SK-N-SH treated with all-trans-retinoic acid at 6 μM for 48 hours (cell line): Measurements from ENCODE around the gene ARHGAP28.

Experiments
- ATAC-seq: fragments of 200-7000 bp; cut with Tn5 transposase; 3 replicates; pipeline ENCODE4 v1.9.1; 2020; ENCODE audit warnings: mild to moderate bottlenecking, moderate library complexity
- BACH2 ChIP-seq: fragments of 250-450 bp; sonication (Bioruptor Pico); IDR thresholded peaks from 2 replicates; pipeline ENCODE4 v1.9.0; 2021; ENCODE audit warnings: mild to moderate bottlenecking, borderline replicate concordance
- CSDC2 ChIP-seq: fragments of 250-450 bp; sonication (Bioruptor Pico); IDR thresholded peaks from 2 replicates; pipeline ENCODE4 v1.5.0; 2020; ENCODE audit warnings: mild to moderate bottlenecking, moderate library complexity
- CSRNP3 ChIP-seq: fragments of 250-450 bp; sonication (Bioruptor Pico); IDR thresholded peaks from 2 replicates; pipeline ENCODE4 v1.5.1; 2021; ENCODE audit warnings: mild to moderate bottlenecking, moderate library complexity
- ESRRG ChIP-seq: fragments of 250-450 bp; sonication (Bioruptor Pico); IDR thresholded peaks from 2 replicates; pipeline ENCODE4 v1.6.1; 2021; ENCODE audit warnings: mild to moderate bottlenecking
- GLIS3 ChIP-seq: fragments of 250-450 bp; sonication (Bioruptor Pico); IDR thresholded peaks from 2 replicates; pipeline ENCODE4 v1.5.0; 2020; ENCODE audit warnings: mild to moderate bottlenecking, moderate library complexity
- OSR1 ChIP-seq: fragments of 250-450 bp; sonication (Bioruptor Pico); IDR thresholded peaks from 2 replicates; pipeline ENCODE4 v1.8.0; 2022; ENCODE audit warnings: moderate library complexity, mild to moderate bottlenecking, inconsistent platforms
- PATZ1 ChIP-seq: fragments of 250-450 bp; sonication (Bioruptor Pico); IDR thresholded peaks from 2 replicates; pipeline ENCODE4 v1.8.0; 2020; ENCODE audit warnings: mild to moderate bottlenecking, moderate library complexity, borderline replicate concordance
- RARB ChIP-seq: fragments of 250-450 bp; sonication (Bioruptor Pico); IDR thresholded peaks from 2 replicates; pipeline ENCODE4 v1.8.0; 2021; ENCODE audit warnings: mild to moderate bottlenecking, moderate library complexity
- SNAI2 ChIP-seq: fragments of 250-450 bp; sonication (Bioruptor Pico); IDR thresholded peaks from 2 replicates; pipeline ENCODE4 v1.5.0; 2020; ENCODE audit warnings: mild to moderate bottlenecking, moderate library complexity
- TCF4 ChIP-seq: fragments of 250-450 bp; sonication (Bioruptor Pico); IDR thresholded peaks from 2 replicates; pipeline ENCODE4 v1.8.0; 2021; ENCODE audit warnings: mild to moderate bottlenecking, moderate library complexity, borderline replicate concordance
- TOX ChIP-seq: fragments of 250-450 bp; sonication (Bioruptor Pico); IDR thresholded peaks from 2 replicates; pipeline ENCODE4 v1.8.0; 2021; ENCODE audit warnings: mild to moderate bottlenecking, moderate library complexity, borderline replicate concordance
- ZC3H10 ChIP-seq: fragments of 250-450 bp; sonication (Bioruptor Pico); IDR thresholded peaks from 2 replicates; pipeline ENCODE4 v1.5.1; 2021; ENCODE audit warnings: mild to moderate bottlenecking, moderate library complexity
- ZFP3 ChIP-seq: fragments of 250-450 bp; sonication (Bioruptor Pico); IDR thresholded peaks from 2 replicates; pipeline ENCODE4 v1.5.0; 2020; ENCODE audit warnings: mild to moderate bottlenecking, moderate library complexity
- ZNF70 ChIP-seq: fragments of 450-650 bp; formaldehyde crosslinking; IDR thresholded peaks from 2 replicates; pipeline ENCODE4 v1.5.0; 2020; ENCODE audit warnings: mild to moderate bottlenecking, moderate library complexity
- ZNF8 ChIP-seq: fragments of 450-650 bp; formaldehyde crosslinking; IDR thresholded peaks from 2 replicates; pipeline ENCODE4 v1.5.0; 2020; ENCODE audit warnings: mild to moderate bottlenecking, moderate library complexity
- TF ChIP-seq, protein P1 (sequence below): fragments of 250-450 bp; sonication (Bioruptor Pico); IDR thresholded peaks from 2 replicates; pipeline ENCODE4 v1.5.1; 2020; ENCODE audit warnings: low read depth, mild to moderate bottlenecking, moderate library complexity
- TF ChIP-seq, protein P2 (sequence below): fragments of 250-450 bp; sonication (Bioruptor Pico); IDR thresholded peaks from 2 replicates; pipeline ENCODE4 v1.5.0; 2020; ENCODE audit warnings: mild to moderate bottlenecking, moderate library complexity
- TF ChIP-seq, protein P3 (sequence below): fragments of 250-450 bp; sonication (Bioruptor Pico); IDR thresholded peaks from 2 replicates; pipeline ENCODE4 v1.8.0; 2021; ENCODE audit warnings: low read depth, mild to moderate bottlenecking, moderate library complexity, borderline replicate concordance

The ARHGAP28 gene

GRCh38 chr18:6722690-6723089, 6.8 kb upstream of the ARHGAP28 start (continued):
- TF ChIP-seq PATZ1 (CRISPR knock-in tag) (no peak), ZC3H10 (CRISPR knock-in tag) (no peak), TCF4 (CRISPR knock-in tag) (no peak), ZNF8 (CRISPR knock-in tag) (no peak)

GRCh38 chr18:6724331-6724730, 5.2 kb upstream of the ARHGAP28 start:
- ATAC-seq, result no peak
- TF ChIP-seq, protein P1, sequence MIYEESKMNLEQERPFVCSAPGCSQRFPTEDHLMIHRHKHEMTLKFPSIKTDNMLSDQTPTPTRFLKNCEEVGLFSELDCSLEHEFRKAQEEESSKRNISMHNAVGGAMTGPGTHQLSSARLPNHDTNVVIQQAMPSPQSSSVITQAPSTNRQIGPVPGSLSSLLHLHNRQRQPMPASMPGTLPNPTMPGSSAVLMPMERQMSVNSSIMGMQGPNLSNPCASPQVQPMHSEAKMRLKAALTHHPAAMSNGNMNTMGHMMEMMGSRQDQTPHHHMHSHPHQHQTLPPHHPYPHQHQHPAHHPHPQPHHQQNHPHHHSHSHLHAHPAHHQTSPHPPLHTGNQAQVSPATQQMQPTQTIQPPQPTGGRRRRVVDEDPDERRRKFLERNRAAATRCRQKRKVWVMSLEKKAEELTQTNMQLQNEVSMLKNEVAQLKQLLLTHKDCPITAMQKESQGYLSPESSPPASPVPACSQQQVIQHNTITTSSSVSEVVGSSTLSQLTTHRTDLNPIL (CRISPR knock-in tag), result no peak
- TF ChIP-seq ZNF8 (CRISPR knock-in tag) (no peak), ZC3H10 (CRISPR knock-in tag) (no peak), RARB (CRISPR knock-in tag) (no peak), BACH2 (CRISPR knock-in tag) (no peak), ESRRG (no peak), ZNF70 (CRISPR knock-in tag) (no peak), CSRNP3 (CRISPR knock-in tag) (no peak), OSR1 (CRISPR knock-in tag) (no peak), GLIS3 (no peak), CSDC2 (CRISPR knock-in tag) (no peak), TOX (CRISPR knock-in tag) (no peak), ZFP3 (CRISPR knock-in tag) (no peak)
- TF ChIP-seq, protein P2, sequence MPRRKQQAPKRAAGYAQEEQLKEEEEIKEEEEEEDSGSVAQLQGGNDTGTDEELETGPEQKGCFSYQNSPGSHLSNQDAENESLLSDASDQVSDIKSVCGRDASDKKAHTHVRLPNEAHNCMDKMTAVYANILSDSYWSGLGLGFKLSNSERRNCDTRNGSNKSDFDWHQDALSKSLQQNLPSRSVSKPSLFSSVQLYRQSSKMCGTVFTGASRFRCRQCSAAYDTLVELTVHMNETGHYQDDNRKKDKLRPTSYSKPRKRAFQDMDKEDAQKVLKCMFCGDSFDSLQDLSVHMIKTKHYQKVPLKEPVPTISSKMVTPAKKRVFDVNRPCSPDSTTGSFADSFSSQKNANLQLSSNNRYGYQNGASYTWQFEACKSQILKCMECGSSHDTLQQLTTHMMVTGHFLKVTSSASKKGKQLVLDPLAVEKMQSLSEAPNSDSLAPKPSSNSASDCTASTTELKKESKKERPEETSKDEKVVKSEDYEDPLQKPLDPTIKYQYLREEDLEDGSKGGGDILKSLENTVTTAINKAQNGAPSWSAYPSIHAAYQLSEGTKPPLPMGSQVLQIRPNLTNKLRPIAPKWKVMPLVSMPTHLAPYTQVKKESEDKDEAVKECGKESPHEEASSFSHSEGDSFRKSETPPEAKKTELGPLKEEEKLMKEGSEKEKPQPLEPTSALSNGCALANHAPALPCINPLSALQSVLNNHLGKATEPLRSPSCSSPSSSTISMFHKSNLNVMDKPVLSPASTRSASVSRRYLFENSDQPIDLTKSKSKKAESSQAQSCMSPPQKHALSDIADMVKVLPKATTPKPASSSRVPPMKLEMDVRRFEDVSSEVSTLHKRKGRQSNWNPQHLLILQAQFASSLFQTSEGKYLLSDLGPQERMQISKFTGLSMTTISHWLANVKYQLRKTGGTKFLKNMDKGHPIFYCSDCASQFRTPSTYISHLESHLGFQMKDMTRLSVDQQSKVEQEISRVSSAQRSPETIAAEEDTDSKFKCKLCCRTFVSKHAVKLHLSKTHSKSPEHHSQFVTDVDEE (CRISPR knock-in tag), result no peak
- TF ChIP-seq, protein P3, sequence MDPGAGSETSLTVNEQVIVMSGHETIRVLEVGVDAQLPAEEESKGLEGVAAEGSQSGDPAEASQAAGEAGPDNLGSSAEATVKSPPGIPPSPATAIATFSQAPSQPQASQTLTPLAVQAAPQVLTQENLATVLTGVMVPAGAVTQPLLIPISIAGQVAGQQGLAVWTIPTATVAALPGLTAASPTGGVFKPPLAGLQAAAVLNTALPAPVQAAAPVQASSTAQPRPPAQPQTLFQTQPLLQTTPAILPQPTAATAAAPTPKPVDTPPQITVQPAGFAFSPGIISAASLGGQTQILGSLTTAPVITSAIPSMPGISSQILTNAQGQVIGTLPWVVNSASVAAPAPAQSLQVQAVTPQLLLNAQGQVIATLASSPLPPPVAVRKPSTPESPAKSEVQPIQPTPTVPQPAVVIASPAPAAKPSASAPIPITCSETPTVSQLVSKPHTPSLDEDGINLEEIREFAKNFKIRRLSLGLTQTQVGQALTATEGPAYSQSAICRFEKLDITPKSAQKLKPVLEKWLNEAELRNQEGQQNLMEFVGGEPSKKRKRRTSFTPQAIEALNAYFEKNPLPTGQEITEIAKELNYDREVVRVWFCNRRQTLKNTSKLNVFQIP (CRISPR knock-in tag), result no peak
- TF ChIP-seq, all 23 proteins: peak for 0

GRCh38 chr18:6728331-6728730, 1.2 kb upstream of the ARHGAP28 start:
- no peak for ATAC-seq
- no peak for TF ChIP-seq TOX (CRISPR knock-in tag)
- no peak for TF ChIP-seq BACH2 (CRISPR knock-in tag)

DNA sequence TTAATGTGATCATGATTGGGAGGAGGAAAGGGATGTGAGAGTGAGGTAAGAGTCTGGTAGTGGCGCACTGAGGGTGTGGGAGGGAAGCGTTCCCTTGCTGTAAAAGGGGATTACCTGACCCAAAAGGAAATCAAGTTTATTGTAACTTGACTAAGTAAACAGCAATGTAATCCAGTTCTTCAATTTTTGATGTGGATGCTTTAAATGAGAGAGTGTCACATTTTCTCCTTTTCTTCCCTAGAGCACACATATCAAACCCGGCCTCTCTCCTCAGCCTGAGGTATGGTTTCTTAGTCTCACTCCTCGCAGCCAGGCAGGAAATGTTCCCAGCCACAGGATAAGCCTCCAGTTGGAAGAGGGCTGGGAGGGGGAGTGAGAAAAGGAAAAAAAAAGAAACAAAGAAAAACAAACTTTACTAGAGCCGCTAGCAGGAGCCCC, 688 bp upstream of the ARHGAP28 start:
- peak; percentile 53 for ATAC-seq
- TF ChIP-seq OSR1 (CRISPR knock-in tag) (no peak), TCF4 (CRISPR knock-in tag) (no peak), SNAI2 (CRISPR knock-in tag) (no peak), ESRRG (no peak)
- TF ChIP-seq, all 23 proteins: peak for 0
